SK-N-SH (cell line): Measurements from ENCODE around the gene AGO3. TPM values are rescaled to one million over a fixed set of nuclear protein-coding genes. Genes with fewer than 3 reads are reported as not detected.

Source experiments
- CTCF ChIA-PET: fragments of 300-600, 350-600 bp; formaldehyde crosslinking; extraction: SDS; loops from one replicate; lab custom pipeline; 2021; lab: Yijun Ruan, JAX
- POLR2A ChIA-PET: fragments of 350-600 bp; sonication (Branson Sonifier 250); formaldehyde crosslinking; extraction: SDS; loops from one replicate; lab custom pipeline; 2020; ENCODE audit warnings: antibody characterized with exemption, inconsistent platforms; lab: Yijun Ruan, JAX
- DNase-seq: peaks from one replicate; pipeline ENCODE4 v3.0.0; 2012
- H2AFZ ChIP-seq: fragments of 200-600 bp; sonication (generic); 2 replicates; pipeline ENCODE4 v1.8.1; 2016; ENCODE audit warnings: antibody characterized with exemption, mild to moderate bottlenecking, low read depth
- H3F3A ChIP-seq: fragments of 200-600 bp; sonication (generic); replicated peaks from 2 replicates; pipeline ENCODE3; 2016; ENCODE audit warnings: antibody characterized with exemption, mild to moderate bottlenecking; ENCODE audit not compliant: insufficient read depth
- H3K27ac ChIP-seq, 2 experiments: fragments of 200-500 bp in 1 of 2; fragments of 200-600 bp in 1 of 2; sonication (Bioruptor generic) in 1 of 2; sonication (generic), shearing (Covaris generic) in 1 of 2; 2 replicates each; pipeline versions ENCODE4 v1.5.1 to v1.6.1; 2014 to 2016; ENCODE audit warnings: low read depth in 2 of 2, inconsistent platforms in 1 of 2, low read length in 1 of 2, mild to moderate bottlenecking in 1 of 2, mixed read lengths in 1 of 2
- H3K27me3 ChIP-seq: fragments of 200-600 bp; sonication (generic), shearing (Covaris generic); 2 replicates; pipeline ENCODE4 v1.6.1; 2016; ENCODE audit warnings: mixed run types; ENCODE audit not compliant: insufficient read depth
- H3K36me3 ChIP-seq, 2 experiments: fragments of 200-500 bp in 1 of 2; fragments of 200-600 bp in 1 of 2; sonication (Bioruptor generic) in 1 of 2; sonication (generic) in 1 of 2; replicated peaks in 1 of 2; 2 replicates each; pipeline versions ENCODE3 to v1.5.1; 2014 to 2016; ENCODE audit warnings: low read length in 1 of 2, mild to moderate bottlenecking in 1 of 2; ENCODE audit not compliant: insufficient read depth in 2 of 2, control insufficient read depth in 1 of 2
- H3K4me1 ChIP-seq, 2 experiments: fragments of 200-500 bp in 1 of 2; fragments of 200-600 bp in 1 of 2; sonication (Bioruptor generic) in 1 of 2; sonication (generic), shearing (Covaris generic) in 1 of 2; 2 replicates each; pipeline versions ENCODE4 v1.5.1 to v1.6.1; 2014 to 2016; ENCODE audit warnings: low read depth in 1 of 2, low read length in 1 of 2, mixed run types in 1 of 2; ENCODE audit not compliant: insufficient read depth in 2 of 2, control insufficient read depth in 1 of 2
- H3K4me2 ChIP-seq: fragments of 200-600 bp; sonication (generic), shearing (Covaris generic); 2 replicates; pipeline ENCODE4 v1.6.1; 2017; ENCODE audit warnings: mixed run types
- H3K4me3 ChIP-seq, 2 experiments: fragments of 200-500 bp in 1 of 2; fragments of 200-600 bp in 1 of 2; sonication (Bioruptor generic) in 1 of 2; sonication (generic), shearing (Covaris generic) in 1 of 2; 2 replicates each; pipeline versions ENCODE4 v1.5.1 to v1.8.1; 2014 to 2016; ENCODE audit warnings: low read depth in 2 of 2, inconsistent platforms in 1 of 2, low read length in 1 of 2, mild to moderate bottlenecking in 1 of 2, mixed read lengths in 1 of 2, moderate library complexity in 1 of 2
- H3K79me2 ChIP-seq: fragments of 200-600 bp; sonication (generic); 2 replicates; pipeline ENCODE4 v1.8.1; 2017; ENCODE audit warnings: mild to moderate bottlenecking; ENCODE audit not compliant: insufficient read depth
- H3K9ac ChIP-seq: fragments of 200-600 bp; sonication (generic); 2 replicates; pipeline ENCODE4 v1.6.1; 2017; ENCODE audit warnings: mixed run types
- H3K9me2 ChIP-seq: fragments of 200-600 bp; sonication (generic); 2 replicates; pipeline ENCODE4 v1.6.1; 2017; ENCODE audit warnings: mixed run types
- H3K9me3 ChIP-seq: fragments of 200-600 bp; sonication (generic); 2 replicates; pipeline ENCODE4 v1.6.1; 2017; ENCODE audit warnings: mixed run types, mild to moderate bottlenecking, moderate library complexity
- H4K20me1 ChIP-seq: fragments of 200-600 bp; sonication (generic); 2 replicates; pipeline ENCODE4 v1.6.1; 2017; ENCODE audit warnings: mild to moderate bottlenecking, mixed run types; ENCODE audit not compliant: insufficient read depth
- FOSL2 ChIP-seq: IDR thresholded peaks from 2 replicates; pipeline ENCODE4 v1.4.0; 2012; ENCODE audit warnings: low read depth, mild to moderate bottlenecking, moderate library complexity, borderline replicate concordance
- FOXJ3 ChIP-seq: sonication (generic); formaldehyde crosslinking; IDR thresholded peaks from 2 replicates; pipeline ENCODE4 v1.5.1; 2020; ENCODE audit warnings: mild to moderate bottlenecking, missing genetic modification reagents
- FOXM1 ChIP-seq: IDR thresholded peaks from 2 replicates; pipeline ENCODE4 v1.4.0; 2012; ENCODE audit warnings: low read depth, mild to moderate bottlenecking
- GATA2 ChIP-seq: sonication (generic); formaldehyde crosslinking; IDR thresholded peaks from 2 replicates; pipeline ENCODE4 v1.5.0; 2020; ENCODE audit warnings: mild to moderate bottlenecking, missing genetic modification reagents
- MAX ChIP-seq: IDR thresholded peaks from 2 replicates; pipeline ENCODE4 v1.4.0; 2012; ENCODE audit warnings: low read depth
- RFX5 ChIP-seq: IDR thresholded peaks from 2 replicates; pipeline ENCODE4 v1.6.1; 2012; ENCODE audit warnings: mild to moderate bottlenecking, improper control_type of control experiment, low read length
- SMC3 ChIP-seq: IDR thresholded peaks from 2 replicates; pipeline ENCODE4 v1.6.1; 2012; ENCODE audit warnings: low read depth, low read length, improper control_type of control experiment
- TAF1 ChIP-seq: IDR thresholded peaks from 2 replicates; pipeline ENCODE4 v1.6.1; 2012; ENCODE audit warnings: low read depth, mild to moderate bottlenecking, low read length, moderate library complexity, borderline replicate concordance
- TCF12 ChIP-seq: IDR thresholded peaks from 2 replicates; pipeline ENCODE4 v1.4.0; 2012
- TEAD4 ChIP-seq: IDR thresholded peaks from 2 replicates; pipeline ENCODE4 v1.4.0; 2012; ENCODE audit warnings: mild to moderate bottlenecking, borderline replicate concordance; ENCODE audit not compliant: insufficient read depth
- USF2 ChIP-seq: fragments of 150-350 bp; IDR thresholded peaks from 2 replicates; pipeline ENCODE4 v1.6.1; 2017; ENCODE audit warnings: antibody characterized with exemption, low read length, low read depth, borderline replicate concordance
- YY1 ChIP-seq: IDR thresholded peaks from 2 replicates; pipeline ENCODE4 v1.4.0; 2012; ENCODE audit warnings: low read depth, mild to moderate bottlenecking
- ZBTB33 ChIP-seq: IDR thresholded peaks from 2 replicates; pipeline ENCODE4 v1.4.0; 2012; ENCODE audit warnings: low read depth, borderline replicate concordance
- polyA plus RNA-seq, 3 experiments: library from polyadenylated mRNA; depleted of rRNA; stranded (reverse); fragments of >200 nt; gene quantifications; 2 replicates each; pipeline ENCODE4 v1.2.3, GENCODE V29; 2012

The AGO3 gene
- polyA plus RNA-seq, 1 of the 3 experiments (the other 2 are of a cell fraction): 6.7 TPM

GRCh38 chr1:36040238-36040637 lies 109.3 kb downstream of the AGO3 start (continued):
- TF ChIP-seq GATA2 (CRISPR knock-in tag): no peak
- no peak for TF ChIP-seq ZBTB33
- TF ChIP-seq YY1: no peak
- no peak for TF ChIP-seq SMC3
- no peak for TF ChIP-seq TAF1
- no peak for TF ChIP-seq TEAD4
- TF ChIP-seq FOXM1: no peak

- TF ChIP-seq ZBTB33: no peak
- TF ChIP-seq FOXJ3 (CRISPR knock-in tag): no peak
- TF ChIP-seq TCF12: no peak
- no peak for TF ChIP-seq MAX
- no peak for TF ChIP-seq RFX5
- no peak for TF ChIP-seq FOSL2
- no peak for TF ChIP-seq USF2
- peaks cover 16 to 42% of the 10 kb centered on the region in 2 experiments for H3K36me3 ChIP-seq
- no peak overlapping the region for H3K4me3 ChIP-seq
- CTCF ChIA-PET: no interaction called here
- DNase-seq: no peak
- peaks cover 5% of the 10 kb centered on the region for H3F3A ChIP-seq
- H4K20me1 ChIP-seq: no peaks in the 10 kb centered on the region
- no peaks in the 10 kb centered on the region for H3K4me1 ChIP-seq
- H3K9me2 ChIP-seq: no peaks in the 10 kb centered on the region
- H3K9me3 ChIP-seq: no peaks in the 10 kb centered on the region
- H3K9ac ChIP-seq: no peak overlapping the region
- no peaks in the 10 kb centered on the region for H3K79me2 ChIP-seq
- POLR2A ChIA-PET: no interaction called here
- no peak overlapping the region for H2AFZ ChIP-seq
- no peak overlapping the region for H3K4me2 ChIP-seq
- H3K27ac ChIP-seq: no peak overlapping the region
- H3K27me3 ChIP-seq: no peaks in the 10 kb centered on the region
Measured at GRCh38 chr1:36051821-36052220, 120.9 kb downstream of the AGO3 start.
